HepG2 (cell line): Measurements from ENCODE around the gene CHN2. TPM values are rescaled to one million over a fixed set of nuclear protein-coding genes. Genes with fewer than 3 reads are reported as not detected.

Experiments used
- BHLHE40 ChIP-seq: IDR thresholded peaks from 2 replicates; pipeline ENCODE4 v1.6.1; 2011; ENCODE audit warnings: low read length, improper control_type of control experiment
- BORCS8-MEF2B ChIP-seq: sonication (generic); formaldehyde crosslinking; IDR thresholded peaks from 2 replicates; pipeline ENCODE4 v1.8.0; 2022; ENCODE audit warnings: mild to moderate bottlenecking, missing genetic modification reagents
- CCDC6 ChIP-seq: sonication (generic); formaldehyde crosslinking; IDR thresholded peaks from 2 replicates; pipeline ENCODE4 v1.8.1; 2022; ENCODE audit warnings: mild to moderate bottlenecking, missing genetic modification reagents, moderate library complexity
- CHD4 ChIP-seq: fragments of 200-600 bp; sonication (generic); IDR thresholded peaks from 2 replicates; pipeline ENCODE4 v1.7.0; 2017; ENCODE audit warnings: mild to moderate bottlenecking, low read length, borderline replicate concordance
- FOXM1 ChIP-seq: sonication (generic); formaldehyde crosslinking; IDR thresholded peaks from 2 replicates; pipeline ENCODE4 v1.5.0; 2020; ENCODE audit warnings: missing genetic modification reagents
- HDAC1 ChIP-seq: sonication (generic); formaldehyde crosslinking; IDR thresholded peaks from 2 replicates; pipeline ENCODE4 v1.5.1; 2020; ENCODE audit warnings: mild to moderate bottlenecking, missing genetic modification reagents
- HDAC2 ChIP-seq: sonication (generic); formaldehyde crosslinking; IDR thresholded peaks from 2 replicates; pipeline ENCODE4 v1.4.0; 2020; ENCODE audit warnings: missing genetic modification reagents
- HNF4A ChIP-seq: sonication (generic); formaldehyde crosslinking; IDR thresholded peaks from 2 replicates; pipeline ENCODE4 v1.4.0; 2020; ENCODE audit warnings: missing genetic modification reagents
- KAT2B ChIP-seq: fragments of 150-350 bp; IDR thresholded peaks from 2 replicates; pipeline ENCODE4 v1.6.1; 2014; ENCODE audit warnings: low read depth, low read length, borderline replicate concordance
- MTF1 ChIP-seq: sonication (generic); formaldehyde crosslinking; IDR thresholded peaks from 2 replicates; pipeline ENCODE4 v1.5.0; 2020; ENCODE audit warnings: missing genetic modification reagents
- NCOA5 ChIP-seq: sonication (generic); formaldehyde crosslinking; IDR thresholded peaks from 2 replicates; pipeline ENCODE4 v1.4.0; 2020; ENCODE audit warnings: missing genetic modification reagents
- POLR2G ChIP-seq: fragments of 200-400 bp; formaldehyde crosslinking; IDR thresholded peaks from 2 replicates; pipeline ENCODE4 v1.6.1; 2018; ENCODE audit warnings: mild to moderate bottlenecking, low read depth, low read length, moderate library complexity
- SKI ChIP-seq: fragments of 450-650 bp; IDR thresholded peaks from one replicate; pipeline ENCODE4 v1.6.1; 2018; ENCODE audit warnings: mild to moderate bottlenecking; ENCODE audit not compliant: partially characterized antibody
- TCF7 ChIP-seq: sonication (generic); IDR thresholded peaks from 2 replicates; pipeline ENCODE4 v1.6.1; 2016; ENCODE audit warnings: antibody characterized with exemption, low read depth
- ZBTB10 ChIP-seq: sonication (generic); formaldehyde crosslinking; IDR thresholded peaks from 2 replicates; pipeline ENCODE4 v1.4.0; 2020; ENCODE audit warnings: missing genetic modification reagents, borderline replicate concordance
- ZFP82 ChIP-seq: sonication (generic); formaldehyde crosslinking; IDR thresholded peaks from 2 replicates; pipeline ENCODE4 v1.5.1; 2020; ENCODE audit warnings: mild to moderate bottlenecking, missing genetic modification reagents, borderline replicate concordance
- ZKSCAN5 ChIP-seq: sonication (generic); formaldehyde crosslinking; IDR thresholded peaks from 2 replicates; pipeline ENCODE4 v1.5.1; 2020; ENCODE audit warnings: mild to moderate bottlenecking, missing genetic modification reagents
- ZNF136 ChIP-seq: sonication (generic); formaldehyde crosslinking; IDR thresholded peaks from 2 replicates; pipeline ENCODE4 v1.8.1; 2022; ENCODE audit warnings: low read depth, mild to moderate bottlenecking, moderate library complexity, missing genetic modification reagents
- ZNF18 ChIP-seq: sonication (generic); formaldehyde crosslinking; IDR thresholded peaks from 2 replicates; pipeline ENCODE4 v1.8.0; 2022; ENCODE audit warnings: mild to moderate bottlenecking, missing genetic modification reagents; ENCODE audit not compliant: insufficient replicate concordance
- ZNF253 ChIP-seq: sonication (generic); formaldehyde crosslinking; IDR thresholded peaks from 2 replicates; pipeline ENCODE4 v1.8.0; 2022; ENCODE audit warnings: mild to moderate bottlenecking, missing genetic modification reagents, borderline replicate concordance
- ZNF275 ChIP-seq: sonication (generic); formaldehyde crosslinking; IDR thresholded peaks from 2 replicates; pipeline ENCODE4 v1.8.0; 2022; ENCODE audit warnings: missing genetic modification reagents, mild to moderate bottlenecking, inconsistent platforms, borderline replicate concordance
- ZNF484 ChIP-seq: sonication (generic); formaldehyde crosslinking; IDR thresholded peaks from 2 replicates; pipeline ENCODE4 v1.5.1; 2020; ENCODE audit warnings: mild to moderate bottlenecking, low read depth, missing genetic modification reagents, borderline replicate concordance
- polyA plus RNA-seq, 8 experiments: library from polyadenylated mRNA; depleted of rRNA in 3 of 8; stranded (reverse) in 7 of 8; unstranded in 1 of 8; fragments of >200 nt; fragmentation: Illumina TruSeq in 4 of 8; extraction: Trizol in 4 of 8; gene quantifications; 2 replicates each; pipeline versions ENCODE4 v1.2.1 to v1.2.3, GENCODE V29; 2011 to 2016; ENCODE audit warnings: low read depth in 4 of 8, missing spikeins in 1 of 8, mixed read lengths in 1 of 8; ENCODE audit not compliant: insufficient read depth in 1 of 8
- total RNA-seq, 5 experiments: library from RNA; depleted of rRNA; stranded (reverse); fragments of >200 nt; fragmentation: Illumina TruSeq; extraction: Trizol; gene quantifications; 2 replicates each; pipeline ENCODE4 v1.2.3, GENCODE V29; 2016; ENCODE audit warnings: low read depth in 1 of 5
- TF ChIP-seq, protein P1 (sequence below): sonication (generic); formaldehyde crosslinking; IDR thresholded peaks from 2 replicates; pipeline ENCODE4 v1.5.0; 2020; ENCODE audit warnings: mild to moderate bottlenecking, missing genetic modification reagents

CHN2 gene
- total and polyA plus RNA-seq, 2 of the 13 experiments (the other 11 are each of a cell fraction or from before 2014, with no cell fraction given): 23.5 to 30.5 TPM

GRCh38 chr7:29449569-29450260 lies 255.1 kb downstream of the CHN2 start (continued):
- TF ChIP-seq ZNF275 (CRISPR knock-in tag): no peak
- TF ChIP-seq CCDC6 (CRISPR knock-in tag): 0 out of 2 replicates have a peak, but pooled peaks have one; percentile 26
- TF ChIP-seq MTF1 (CRISPR knock-in tag): no peak
- TF ChIP-seq ZBTB10 (CRISPR knock-in tag): no peak
- TF ChIP-seq, protein P1, sequence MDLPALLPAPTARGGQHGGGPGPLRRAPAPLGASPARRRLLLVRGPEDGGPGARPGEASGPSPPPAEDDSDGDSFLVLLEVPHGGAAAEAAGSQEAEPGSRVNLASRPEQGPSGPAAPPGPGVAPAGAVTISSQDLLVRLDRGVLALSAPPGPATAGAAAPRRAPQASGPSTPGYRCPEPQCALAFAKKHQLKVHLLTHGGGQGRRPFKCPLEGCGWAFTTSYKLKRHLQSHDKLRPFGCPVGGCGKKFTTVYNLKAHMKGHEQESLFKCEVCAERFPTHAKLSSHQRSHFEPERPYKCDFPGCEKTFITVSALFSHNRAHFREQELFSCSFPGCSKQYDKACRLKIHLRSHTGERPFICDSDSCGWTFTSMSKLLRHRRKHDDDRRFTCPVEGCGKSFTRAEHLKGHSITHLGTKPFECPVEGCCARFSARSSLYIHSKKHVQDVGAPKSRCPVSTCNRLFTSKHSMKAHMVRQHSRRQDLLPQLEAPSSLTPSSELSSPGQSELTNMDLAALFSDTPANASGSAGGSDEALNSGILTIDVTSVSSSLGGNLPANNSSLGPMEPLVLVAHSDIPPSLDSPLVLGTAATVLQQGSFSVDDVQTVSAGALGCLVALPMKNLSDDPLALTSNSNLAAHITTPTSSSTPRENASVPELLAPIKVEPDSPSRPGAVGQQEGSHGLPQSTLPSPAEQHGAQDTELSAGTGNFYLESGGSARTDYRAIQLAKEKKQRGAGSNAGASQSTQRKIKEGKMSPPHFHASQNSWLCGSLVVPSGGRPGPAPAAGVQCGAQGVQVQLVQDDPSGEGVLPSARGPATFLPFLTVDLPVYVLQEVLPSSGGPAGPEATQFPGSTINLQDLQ (CRISPR knock-in tag): no peak
- peak; percentile 60; the same call in 1 of the 2 replicates for TF ChIP-seq HDAC2
- no peak for TF ChIP-seq BORCS8-MEF2B
- TF ChIP-seq NCOA5 (CRISPR knock-in tag): no peak
- no peak for TF ChIP-seq CHD4
- TF ChIP-seq ZNF253 (CRISPR knock-in tag): no peak
- no peak for TF ChIP-seq ZNF136 (CRISPR knock-in tag)
- no peak for TF ChIP-seq BHLHE40
- TF ChIP-seq HDAC1 (CRISPR knock-in tag): peak; percentile 33
- no peak for TF ChIP-seq ZFP82 (CRISPR knock-in tag)
- no peak for TF ChIP-seq POLR2G
- TF ChIP-seq ZNF18 (CRISPR knock-in tag): no peak
- TF ChIP-seq SKI: no peak
- no peak for TF ChIP-seq KAT2B
- 0 out of 2 replicates have a peak, but pooled peaks have one; percentile 39 for TF ChIP-seq TCF7
- TF ChIP-seq ZKSCAN5: no peak
- no peak for TF ChIP-seq ZNF484
- TF ChIP-seq HNF4A (CRISPR knock-in tag): peak; percentile 70
- no peak for TF ChIP-seq FOXM1 (CRISPR knock-in tag)
